Activated CD4-positive, CD25-positive, alpha-beta regulatory T cell treated with anti-CD3 and anti-CD28 coated beads, Interleukin-2, amount 50 U/mL, for 72 hours (primary cell): ENCODE results near the gene CHRNA5.
"Not testable (repeated sequence)": the region's sequence is repeated elsewhere in the genome, so short reads cannot be mapped to it uniquely, and the experiment has no call there.

Experiments used
- DNase-seq: peaks from one replicate; pipeline ENCODE4 v3.0.0; 2021

The CHRNA5 gene

DNA sequence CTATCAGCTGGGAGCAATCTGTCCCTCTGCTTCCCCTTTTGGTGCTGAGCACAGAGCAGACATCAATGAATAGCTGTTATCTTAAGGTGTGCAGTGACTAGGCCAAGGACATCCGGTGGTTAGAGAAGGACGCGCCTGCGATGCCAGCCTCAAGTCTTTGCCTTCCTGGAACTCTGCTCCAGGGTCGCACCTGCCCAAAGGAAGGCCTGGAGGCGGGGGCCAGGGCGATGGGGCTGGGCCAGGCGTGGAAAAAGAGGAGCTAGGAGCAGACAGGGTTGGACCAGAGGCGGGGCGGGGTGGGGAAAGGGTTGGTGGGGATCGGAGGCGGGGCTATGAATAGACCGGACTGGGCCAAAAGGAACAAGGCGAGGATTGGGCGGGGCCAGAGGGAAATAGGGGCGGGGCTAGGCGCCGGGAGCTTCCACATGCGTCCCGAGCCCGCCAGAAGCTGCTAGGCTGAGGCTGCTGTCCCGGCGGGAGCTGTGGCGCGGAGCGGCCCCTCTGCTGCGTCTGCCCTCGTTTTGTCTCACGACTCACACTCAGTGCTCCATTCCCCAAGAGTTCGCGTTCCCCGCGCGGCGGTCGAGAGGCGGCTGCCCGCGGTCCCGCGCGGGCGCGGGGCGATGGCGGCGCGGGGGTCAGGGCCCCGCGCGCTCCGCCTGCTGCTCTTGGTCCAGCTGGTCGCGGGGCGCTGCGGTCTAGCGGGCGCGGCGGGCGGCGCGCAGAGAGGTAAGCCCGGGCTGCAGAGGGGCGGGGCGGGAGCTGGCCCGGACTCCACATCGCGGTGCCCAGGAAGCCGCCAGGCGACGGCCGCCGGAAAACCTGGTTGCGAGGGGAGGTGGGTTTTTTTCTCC, at the start of gene CHRNA5:
CHRNA5 (plus strand) TSS at position 424 of the 854 bp plus-strand sequence; CDS start at position 624, 200 bp downstream.
- peak; percentile 44 for DNase-seq

DNA sequence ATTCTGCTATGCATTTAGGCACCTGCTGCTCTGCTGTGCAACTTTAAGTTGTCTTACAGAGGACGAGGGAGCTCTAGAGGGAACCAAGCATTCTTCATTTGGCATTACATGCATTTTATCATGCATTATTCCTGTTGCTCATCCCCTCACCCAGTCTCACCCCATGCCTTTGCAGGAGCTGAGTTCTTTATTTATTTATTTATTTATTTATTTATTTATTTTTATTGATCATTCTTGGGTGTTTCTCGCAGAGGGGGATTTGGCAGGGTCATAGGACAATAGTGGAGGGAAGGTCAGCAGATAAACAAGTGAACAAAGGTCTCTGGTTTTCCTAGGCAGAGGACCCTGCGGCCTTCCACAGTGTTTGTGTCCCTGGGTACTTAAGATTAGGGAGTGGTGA, 45.3 kb upstream of the CHRNA5 start:
- not testable (repeated sequence) for DNase-seq

- DNase-seq: no peak
These were observed 41.1 kb upstream of the CHRNA5 start for GRCh38 chr15:78524230-78524629.

GRCh38 chr15:78527325-78527724, 38.0 kb upstream of the CHRNA5 start:
- no peak for DNase-seq

DNA sequence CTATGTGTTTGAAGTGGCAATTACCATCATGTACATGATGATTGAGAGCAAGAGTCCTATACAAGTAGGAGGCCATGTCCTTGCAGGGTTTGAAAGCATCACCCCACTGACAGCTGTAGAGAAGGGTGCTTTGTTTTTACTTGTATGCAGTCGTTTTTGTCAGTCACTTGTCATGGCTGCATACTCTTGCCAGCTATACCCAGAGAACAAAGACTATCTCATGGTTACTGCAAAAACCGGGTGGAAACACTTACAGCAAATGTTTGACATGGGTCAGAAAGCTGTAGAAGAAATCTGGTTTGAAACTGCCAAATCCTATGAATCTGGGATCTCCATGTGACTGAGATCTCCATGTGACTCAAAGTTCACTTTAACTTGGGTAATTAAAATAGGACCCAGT, 32.0 kb upstream of the CHRNA5 start:
- DNase-seq: no peak

GRCh38 chr15:78536134-78536533, 29.2 kb upstream of the CHRNA5 start:
- DNase-seq: no peak

DNA sequence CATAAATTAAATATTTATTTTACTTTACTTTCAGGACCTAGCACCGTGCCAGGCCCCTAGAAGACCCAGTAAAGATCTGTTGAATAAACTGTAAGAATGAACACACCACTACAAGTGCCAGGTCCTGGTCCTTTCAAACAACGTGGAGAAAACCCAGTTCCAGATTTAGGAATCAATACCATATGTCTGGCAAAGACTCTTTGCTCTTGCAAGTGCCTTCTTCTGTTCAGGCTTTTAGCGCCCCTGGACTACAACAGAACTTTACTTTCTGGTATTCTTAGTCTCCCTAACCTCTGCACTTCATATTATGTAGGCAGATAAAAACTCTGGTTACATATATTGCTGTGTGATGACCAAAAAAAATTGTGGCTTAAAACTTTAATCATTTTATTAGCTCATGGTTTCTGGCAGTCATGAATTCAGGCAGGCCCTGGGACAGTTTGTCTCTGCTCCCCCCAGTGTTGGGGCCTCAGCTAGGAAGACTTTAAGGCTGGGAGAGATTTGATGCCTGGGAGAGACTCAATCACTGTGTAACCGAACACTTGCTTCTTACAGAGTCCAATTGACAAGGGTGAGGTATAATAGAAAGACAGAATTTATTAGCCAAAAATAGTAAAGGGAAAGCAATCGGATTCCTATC, 27.9 kb upstream of the CHRNA5 start:
- no peak for DNase-seq

DNA sequence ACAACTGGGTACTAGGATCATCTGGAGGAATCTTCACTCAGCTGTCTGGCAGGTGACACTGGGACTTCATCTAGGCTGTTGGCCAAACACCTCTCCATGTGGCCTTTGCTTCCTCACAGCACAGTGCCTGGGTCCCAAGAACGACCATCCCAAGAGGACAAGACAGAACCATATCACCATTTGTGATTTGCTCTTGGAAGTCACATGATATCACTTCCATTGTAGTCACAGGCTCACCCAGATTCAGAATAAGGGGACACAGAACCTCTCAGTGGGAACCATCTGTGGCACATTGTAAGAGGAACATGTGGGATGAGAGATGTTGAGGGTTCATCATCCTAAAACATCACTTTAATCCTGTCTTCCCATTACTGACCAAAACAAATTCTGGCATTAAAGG, 27.0 kb upstream of the CHRNA5 start:
- no peak for DNase-seq

- peak; percentile 34 for DNase-seq
These were observed 25.7 kb upstream of the CHRNA5 start for GRCh38 chr15:78539464-78540140.

DNA sequence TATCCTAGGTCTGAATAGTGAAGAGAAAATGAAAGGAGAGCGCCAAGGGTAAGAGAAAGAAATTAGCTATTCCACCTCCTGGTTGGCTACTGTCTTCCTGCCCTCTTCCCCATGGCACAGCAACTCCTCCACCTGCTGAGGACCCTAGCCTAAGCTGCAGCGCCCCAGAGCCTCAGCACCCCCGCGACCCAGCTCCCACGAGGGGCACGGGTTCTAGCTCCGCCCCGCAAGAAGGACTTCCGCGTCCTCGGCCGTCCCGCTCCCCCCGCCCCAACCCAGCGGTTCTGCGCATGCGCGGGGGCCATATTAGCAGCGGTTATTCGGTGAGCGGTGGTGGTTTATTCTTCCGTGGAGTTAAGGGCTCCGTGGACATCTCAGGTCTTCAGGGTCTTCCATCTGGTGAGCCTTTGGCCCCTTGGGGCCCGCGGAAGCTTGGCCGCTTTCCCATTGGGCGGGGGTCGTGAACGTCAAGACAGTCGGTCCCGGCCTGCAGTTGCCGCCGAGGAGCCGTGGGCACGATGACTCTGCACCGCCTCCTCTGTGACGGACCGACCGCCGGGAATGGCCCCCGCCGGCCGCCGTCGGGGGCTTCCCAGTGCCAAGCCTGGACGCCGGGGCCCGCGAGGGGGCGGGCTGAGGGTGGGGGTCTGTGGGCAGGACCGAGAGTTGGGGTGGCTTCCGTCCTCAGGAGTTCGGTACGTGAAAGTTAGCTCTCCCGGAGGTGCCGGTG, 25.0 kb upstream of the CHRNA5 start, which contains the start of gene PSMA4:
PSMA4 (plus strand) TSS at position 304 of the 730 bp plus-strand sequence. CDS start 1,484 bp downstream, outside the sequence.
- DNase-seq: peak; percentile 96

GRCh38 chr15:78540871-78541743, 24.2 kb upstream of the CHRNA5 start:
- DNase-seq: no peak

DNA sequence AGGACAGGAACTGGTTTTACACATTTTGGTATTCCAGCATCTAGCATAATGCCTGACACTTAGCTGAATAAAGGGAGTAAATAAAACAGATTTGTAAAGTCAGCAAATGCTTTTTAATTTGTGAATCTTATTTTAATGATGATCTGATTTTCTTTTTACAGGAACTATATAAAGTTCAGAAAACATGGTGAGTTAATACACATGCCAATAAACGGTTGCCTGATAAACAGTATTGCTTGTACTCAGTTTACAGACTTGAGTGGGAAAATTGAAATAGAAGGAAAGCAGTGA, 23.6 kb upstream of the CHRNA5 start:
- no peak for DNase-seq

- DNase-seq: no peak
These were observed 22.7 kb upstream of the CHRNA5 start for GRCh38 chr15:78542647-78543046.

GRCh38 chr15:78550194-78550593, 15.1 kb upstream of the CHRNA5 start:
- DNase-seq: no peak

GRCh38 chr15:78550815-78551214, 14.5 kb upstream of the CHRNA5 start:
- DNase-seq: no peak

GRCh38 chr15:78551902-78552301, 13.4 kb upstream of the CHRNA5 start:
- no peak for DNase-seq

GRCh38 chr15:78552597-78552996, 12.7 kb upstream of the CHRNA5 start:
- no peak for DNase-seq

- DNase-seq: not testable (repeated sequence)
These were observed 5.1 kb upstream of the CHRNA5 start for GRCh38 chr15:78560201-78560600.

DNA sequence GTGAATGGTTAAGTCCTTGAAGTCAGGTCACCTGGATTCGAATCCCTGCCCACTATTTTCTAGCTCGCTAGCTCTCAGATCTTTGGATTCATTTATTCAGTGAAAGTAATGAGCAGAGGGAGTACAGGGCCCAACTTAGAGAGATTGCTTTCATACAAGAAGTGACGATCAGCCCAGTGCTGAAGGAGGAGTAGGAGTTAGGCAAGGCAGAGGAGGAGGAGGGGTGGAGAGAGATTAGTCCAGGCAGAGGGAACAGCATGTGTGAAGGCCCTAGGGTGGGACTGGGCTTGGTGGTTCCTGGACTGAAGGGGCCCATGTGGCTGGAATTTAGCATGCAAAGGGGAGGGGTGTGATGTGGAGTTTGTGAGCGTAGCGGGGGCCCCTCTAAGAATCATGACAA, 3.8 kb upstream of the CHRNA5 start:
- DNase-seq: no peak

DNA sequence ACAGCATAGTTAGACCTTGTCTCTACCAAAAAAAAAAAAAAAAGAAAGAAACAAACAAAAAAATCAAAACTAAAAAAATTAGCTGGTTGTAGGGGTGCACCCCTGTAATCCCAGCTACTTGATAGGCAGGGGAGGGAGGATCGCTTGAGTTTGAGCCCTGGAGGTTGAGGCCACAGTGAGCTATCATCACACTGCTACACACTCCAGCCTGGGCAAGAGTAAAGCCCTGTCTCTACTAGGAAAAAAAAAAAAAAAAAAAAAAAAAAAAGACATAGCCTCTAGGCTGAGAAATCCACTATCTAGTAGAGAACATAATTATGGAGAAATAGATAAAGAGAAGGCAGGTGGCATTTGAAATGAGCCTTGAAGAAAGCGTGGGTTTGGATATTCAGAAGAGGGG, 2.2 kb upstream of the CHRNA5 start:
- no peak for DNase-seq

GRCh38 chr15:78564743-78565096, 600 bp upstream of the CHRNA5 start:
- no peak for DNase-seq
